ENCODE measurements around the gene NKX2-2. TPM values are rescaled to one million over a fixed set of nuclear protein-coding genes. Genes with fewer than 3 reads are reported as not detected.

Gene NKX2-2
- total RNA-seq, 3 donors from 2014 or later (not counting 1 experiment from before 2014, with no cell fraction given) = not detected

GRCh38 chr20:21509079-21509596 is 4.7 kb downstream of the NKX2-2 start:
- H3K4me3 Mint-ChIP-seq = peak overlapping the region; percentile 13

GRCh38 chr20:21508230-21509078 is 5.4 kb downstream of the NKX2-2 start:
- Histone ChIP-seq H3K9me3 (ENCODE audit: control insufficient read depth, insufficient read depth, low read length) (no peaks in the 10 kb centered on the region), H3K4me1 (ENCODE audit: control insufficient read depth, insufficient read depth, low read length) (peaks cover 30% of the 10 kb centered on the region), H3K36me3 (ENCODE audit: control insufficient read depth, insufficient read depth, low read length) (no peaks in the 10 kb centered on the region), H3K4me3 (ENCODE audit: low read length) (no peak overlapping the region), H3K27ac (ENCODE audit: low read length) (no peak overlapping the region), H3K27me3 (ENCODE audit: control insufficient read depth, insufficient read depth, low read length) (peaks cover 43% of the 10 kb centered on the region)
- WGBS (ENCODE audit: insufficient coverage) = 11% methylated on average over 47 of the region's 47 CpGs
- intact Hi-C loops (cut with micrococcal nuclease) = no loop called here
- TF ChIP-seq CTCF (IDR thresholded peaks at IDR 0.05) = no peak
- ATAC-seq (no peak), DNase-seq (no peak)
- no peaks in the 10 kb centered on the region for H3K9me3 Mint-ChIP-seq
- peaks cover 0 to 10% of the 10 kb centered on the region in 2 donors for H3K4me1 Mint-ChIP-seq
- peaks cover 50 to 59% of the 10 kb centered on the region in 2 donors for H3K27me3 Mint-ChIP-seq (ENCODE audit: low read depth in 2 of 2)
- H3K27ac Mint-ChIP-seq = no peak overlapping the region
- H3K36me3 Mint-ChIP-seq = no peaks in the 10 kb centered on the region
- H3K4me3 Mint-ChIP-seq = no peak overlapping the region

More at GRCh38 chr20:21509079-21509596, 4.7 kb downstream of the NKX2-2 start:
- DNase-seq (no peak), ATAC-seq (no peak)
- no peak overlapping the region for H3K4me3 ChIP-seq (ENCODE audit: low read length)
- Mint-ChIP-seq H3K27me3 (ENCODE audit: low read depth in 2 of 2) (peaks cover 44 to 61% of the 10 kb centered on the region in 2 donors), H3K4me1 (peaks cover 0 to 16% of the 10 kb centered on the region in 2 donors), H3K9me3 (no peaks in the 10 kb centered on the region), H3K36me3 (no peaks in the 10 kb centered on the region), H3K27ac (no peak overlapping the region)
- intact Hi-C loops (cut with micrococcal nuclease) = no loop called here
- no peaks in the 10 kb centered on the region for H3K9me3 ChIP-seq (ENCODE audit: control insufficient read depth, insufficient read depth, low read length)
- no peak overlapping the region for H3K27ac ChIP-seq (ENCODE audit: low read length)
- TF ChIP-seq CTCF (IDR thresholded peaks at IDR 0.05) = no peak
- H3K4me1 ChIP-seq (ENCODE audit: control insufficient read depth, insufficient read depth, low read length) = peaks cover 32% of the 10 kb centered on the region
- 13% methylated on average over 10 of the region's 12 CpGs for WGBS (ENCODE audit: insufficient coverage)
- H3K36me3 ChIP-seq (ENCODE audit: control insufficient read depth, insufficient read depth, low read length) = no peaks in the 10 kb centered on the region
- H3K27me3 ChIP-seq (ENCODE audit: control insufficient read depth, insufficient read depth, low read length) = peaks cover 45% of the 10 kb centered on the region

- intact Hi-C loops (cut with micrococcal nuclease) = no loop called here
- DNase-seq = peak in 1 of 2 donors; percentile 10
- Mint-ChIP-seq H3K4me1 (peaks cover 0 to 5% of the 10 kb centered on the region in 2 donors), H3K27ac (no peak overlapping the region), H3K27me3 (ENCODE audit: low read depth in 2 of 2) (peaks cover 59 to 60% of the 10 kb centered on the region in 2 donors), H3K9me3 (no peaks in the 10 kb centered on the region), H3K36me3 (no peaks in the 10 kb centered on the region), H3K4me3 (no peak overlapping the region)
- Histone ChIP-seq H3K27me3 (ENCODE audit: control insufficient read depth, insufficient read depth, low read length) (peaks cover 38% of the 10 kb centered on the region), H3K4me3 (ENCODE audit: low read length) (no peak overlapping the region), H3K27ac (ENCODE audit: low read length) (no peak overlapping the region), H3K9me3 (ENCODE audit: control insufficient read depth, insufficient read depth, low read length) (no peaks in the 10 kb centered on the region), H3K4me1 (ENCODE audit: control insufficient read depth, insufficient read depth, low read length) (peaks cover 30% of the 10 kb centered on the region), H3K36me3 (ENCODE audit: control insufficient read depth, insufficient read depth, low read length) (no peaks in the 10 kb centered on the region)
- 14% methylated on average over 42 of the region's 44 CpGs for WGBS (ENCODE audit: insufficient coverage)
- no peak for ATAC-seq
- TF ChIP-seq CTCF (IDR thresholded peaks at IDR 0.05) = no peak
Measured at GRCh38 chr20:21507400-21508229, 6.2 kb downstream of the NKX2-2 start.

Measured in natural killer cell (primary cell).